Ishikawa (cell line): ENCODE measurements around the gene MLX.

Source experiments
- EGR1 ChIP-seq: IDR thresholded peaks from 2 replicates; pipeline ENCODE4 v1.6.1; 2012
- EP300 ChIP-seq: IDR thresholded peaks from 2 replicates; pipeline ENCODE4 v1.6.1; 2012; ENCODE audit warnings: borderline replicate concordance
- FOXM1 ChIP-seq: IDR thresholded peaks from 2 replicates; pipeline ENCODE4 v1.6.1; 2012; ENCODE audit warnings: low read depth, borderline replicate concordance
- NFIC ChIP-seq: IDR thresholded peaks from 2 replicates; pipeline ENCODE4 v1.6.1; 2012
- RAD21 ChIP-seq: IDR thresholded peaks from 2 replicates; pipeline ENCODE4 v1.6.1; 2012; ENCODE audit warnings: low read depth
- TAF1 ChIP-seq: IDR thresholded peaks from 2 replicates; pipeline ENCODE4 v1.6.1; 2012; ENCODE audit warnings: low read depth, mild to moderate bottlenecking
- TEAD4 ChIP-seq: IDR thresholded peaks from 2 replicates; pipeline ENCODE4 v1.6.1; 2012
- YY1 ChIP-seq: IDR thresholded peaks from 2 replicates; pipeline ENCODE4 v1.6.1; 2012; ENCODE audit warnings: low read depth
- TF ChIP-seq, protein P1 (sequence below): IDR thresholded peaks from 2 replicates; pipeline ENCODE4 v1.6.1; 2012; ENCODE audit warnings: low read depth, mild to moderate bottlenecking

DNA sequence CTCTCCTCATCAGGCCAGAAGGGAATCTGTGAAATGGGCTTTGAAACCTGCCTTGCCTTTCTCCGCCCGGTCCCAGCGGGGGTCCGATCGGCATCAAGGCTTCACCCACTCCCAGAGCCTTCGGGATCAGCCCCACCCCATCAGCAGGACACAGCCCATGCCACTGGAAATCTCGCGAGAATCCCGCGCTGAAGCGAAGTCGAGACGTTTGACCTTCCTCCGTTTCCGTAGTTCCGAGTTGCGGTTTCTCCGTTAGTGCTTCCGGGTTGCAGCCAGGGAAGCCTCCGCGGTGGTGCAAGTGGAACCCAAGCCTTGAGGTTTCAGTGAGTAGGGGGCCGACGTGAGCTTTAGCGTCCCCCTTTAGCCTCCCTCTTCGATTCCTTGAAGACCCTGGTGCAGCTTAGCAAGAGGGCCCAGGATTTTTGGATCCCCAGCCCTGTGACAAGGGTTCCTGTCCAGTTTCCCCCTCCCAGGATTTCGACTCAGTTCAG lies 5.0 kb upstream of the MLX start, which contains the start of gene COASY:
- TF ChIP-seq EP300, result no peak
- TF ChIP-seq TAF1, result peak; percentile 74; the same call in 1 of the 2 replicates
- TF ChIP-seq YY1, result peak; percentile 62
- TF ChIP-seq EGR1, result no peak
- no peak for TF ChIP-seq RAD21
- TF ChIP-seq FOXM1, result no peak
- peak; percentile 42; the same call in 1 of the 2 replicates for TF ChIP-seq TEAD4
- TF ChIP-seq NFIC, result no peak
- TF ChIP-seq, protein P1, sequence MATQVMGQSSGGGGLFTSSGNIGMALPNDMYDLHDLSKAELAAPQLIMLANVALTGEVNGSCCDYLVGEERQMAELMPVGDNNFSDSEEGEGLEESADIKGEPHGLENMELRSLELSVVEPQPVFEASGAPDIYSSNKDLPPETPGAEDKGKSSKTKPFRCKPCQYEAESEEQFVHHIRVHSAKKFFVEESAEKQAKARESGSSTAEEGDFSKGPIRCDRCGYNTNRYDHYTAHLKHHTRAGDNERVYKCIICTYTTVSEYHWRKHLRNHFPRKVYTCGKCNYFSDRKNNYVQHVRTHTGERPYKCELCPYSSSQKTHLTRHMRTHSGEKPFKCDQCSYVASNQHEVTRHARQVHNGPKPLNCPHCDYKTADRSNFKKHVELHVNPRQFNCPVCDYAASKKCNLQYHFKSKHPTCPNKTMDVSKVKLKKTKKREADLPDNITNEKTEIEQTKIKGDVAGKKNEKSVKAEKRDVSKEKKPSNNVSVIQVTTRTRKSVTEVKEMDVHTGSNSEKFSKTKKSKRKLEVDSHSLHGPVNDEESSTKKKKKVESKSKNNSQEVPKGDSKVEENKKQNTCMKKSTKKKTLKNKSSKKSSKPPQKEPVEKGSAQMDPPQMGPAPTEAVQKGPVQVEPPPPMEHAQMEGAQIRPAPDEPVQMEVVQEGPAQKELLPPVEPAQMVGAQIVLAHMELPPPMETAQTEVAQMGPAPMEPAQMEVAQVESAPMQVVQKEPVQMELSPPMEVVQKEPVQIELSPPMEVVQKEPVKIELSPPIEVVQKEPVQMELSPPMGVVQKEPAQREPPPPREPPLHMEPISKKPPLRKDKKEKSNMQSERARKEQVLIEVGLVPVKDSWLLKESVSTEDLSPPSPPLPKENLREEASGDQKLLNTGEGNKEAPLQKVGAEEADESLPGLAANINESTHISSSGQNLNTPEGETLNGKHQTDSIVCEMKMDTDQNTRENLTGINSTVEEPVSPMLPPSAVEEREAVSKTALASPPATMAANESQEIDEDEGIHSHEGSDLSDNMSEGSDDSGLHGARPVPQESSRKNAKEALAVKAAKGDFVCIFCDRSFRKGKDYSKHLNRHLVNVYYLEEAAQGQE, result no peak
